NCI-H2081 (cell line): ENCODE results near the gene RRAGC.
"Not testable (repeated sequence)": the region's sequence is repeated elsewhere in the genome, so short reads cannot be mapped to it uniquely, and the experiment has no call there.

ENCODE experiments used
- DNase-seq, 2 experiments: peaks; one replicate each; lab custom pipeline; 2025; lab: John Stamatoyannopoulos, UW

The RRAGC gene

DNA sequence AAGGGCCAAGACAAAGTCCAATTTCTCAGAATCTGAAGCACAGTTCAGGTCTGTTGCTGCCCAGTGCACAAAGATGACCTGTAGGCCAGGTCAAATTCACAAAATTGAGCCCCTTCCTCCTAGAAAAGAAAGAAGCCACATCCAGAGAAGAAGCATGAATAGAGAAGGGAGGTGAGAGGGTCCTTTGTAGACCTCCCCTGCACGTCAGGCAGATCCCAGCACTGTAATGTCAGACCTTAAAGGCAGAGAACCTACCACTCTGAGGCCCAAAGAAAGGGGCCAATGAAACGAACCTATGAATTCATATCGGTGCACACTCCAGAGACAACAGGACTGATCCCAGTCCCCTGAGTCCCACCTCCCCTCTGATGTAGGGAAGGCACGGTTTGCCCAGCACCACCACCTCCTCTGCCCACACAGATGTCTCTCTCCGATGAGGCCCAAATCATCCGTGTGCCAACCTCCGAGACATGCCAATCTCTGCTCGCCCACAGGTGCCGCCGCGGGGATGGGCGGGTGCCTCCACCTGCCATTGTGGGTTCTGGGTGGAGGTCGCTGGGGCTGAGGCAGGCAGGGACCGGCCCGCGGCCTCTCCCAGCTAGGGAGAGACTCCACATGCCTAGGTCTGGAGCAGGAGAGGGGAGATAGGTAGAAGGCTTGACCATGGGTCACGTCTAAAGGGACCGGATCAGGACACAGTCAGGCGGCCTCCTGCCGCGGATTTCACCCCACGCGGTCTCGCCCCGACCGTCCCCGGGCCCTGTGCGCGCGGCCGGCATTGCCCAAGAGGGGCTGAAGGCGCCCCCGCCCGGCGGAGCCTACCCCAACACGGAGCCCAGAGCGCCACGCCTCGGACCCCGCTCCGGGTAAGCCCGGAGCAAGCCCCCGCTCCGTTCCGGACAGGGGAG, 42.1 kb downstream of the RRAGC start:
- no peak for DNase-seq

DNA sequence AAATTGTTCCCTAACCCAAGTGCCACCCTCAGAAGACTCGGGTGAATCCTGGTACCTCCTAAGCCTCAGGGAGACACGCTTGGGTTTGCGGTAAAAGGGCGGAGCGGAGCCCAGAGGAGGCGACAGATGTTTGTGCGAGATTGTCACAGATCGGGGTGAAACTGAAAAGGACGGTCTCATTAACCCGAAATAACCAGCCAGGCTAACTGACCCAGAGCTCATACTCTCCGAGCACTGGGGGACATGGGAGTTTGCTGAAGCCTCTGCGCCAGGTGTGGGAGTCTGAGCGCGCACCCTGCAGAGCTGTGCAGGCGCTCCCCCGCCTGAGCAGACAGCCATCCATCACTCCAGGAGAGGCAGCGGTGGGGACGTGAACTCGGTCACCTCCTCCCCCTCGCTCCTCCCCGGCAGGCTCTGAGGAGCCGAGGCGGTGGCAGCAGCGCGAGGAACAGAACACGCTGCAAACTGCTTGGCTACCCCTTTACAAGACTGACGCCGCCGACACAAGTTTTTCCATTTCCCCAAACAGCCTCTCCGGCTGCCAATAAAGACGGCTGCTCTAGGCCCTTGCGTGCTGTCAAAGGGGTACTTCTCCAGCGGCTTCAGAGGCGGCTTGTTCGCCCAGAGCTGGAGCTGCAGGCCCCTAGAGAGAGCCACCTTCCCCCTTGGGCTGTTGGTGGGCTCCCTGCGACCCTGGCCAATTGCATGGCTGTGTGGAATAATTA, 43.5 kb downstream of the RRAGC start:
- DNase-seq: peak; percentile 15 to 20

GRCh38 chr1:38814984-38815464, 44.5 kb downstream of the RRAGC start:
- DNase-seq: no peak

DNA sequence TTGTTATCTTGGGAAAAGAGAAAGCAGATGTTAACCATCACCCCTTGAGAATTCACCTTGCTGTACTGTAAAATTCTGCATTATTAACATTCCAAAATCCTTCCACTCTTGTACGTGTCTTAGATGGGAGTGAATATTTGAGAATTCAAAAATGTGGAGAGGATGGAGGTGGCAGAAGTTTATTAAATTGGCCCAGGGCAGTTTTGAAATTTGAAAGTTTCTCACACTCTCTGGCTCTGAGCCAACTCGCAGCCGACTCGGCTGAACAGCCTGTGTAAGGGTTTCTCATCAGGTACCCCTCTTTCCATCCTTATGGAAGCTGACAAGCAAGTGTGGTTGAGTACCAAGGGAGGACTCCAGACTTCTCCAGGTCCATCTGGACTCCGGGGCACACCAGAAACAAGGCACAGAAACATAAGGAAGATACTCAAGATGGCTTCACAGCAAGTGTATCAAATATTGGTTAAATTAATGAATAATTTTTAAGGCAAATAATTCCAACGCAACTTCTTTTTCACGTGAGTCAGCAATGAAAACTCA, 45.1 kb downstream of the RRAGC start:
- DNase-seq: no peak

GRCh38 chr1:38812981-38813380, 46.6 kb downstream of the RRAGC start:
- no peak for DNase-seq

- DNase-seq: not testable (repeated sequence)
These were observed 48.1 kb downstream of the RRAGC start for GRCh38 chr1:38811466-38811865.

- DNase-seq: no peak
These were observed 53.5 kb downstream of the RRAGC start for GRCh38 chr1:38806090-38806489.

- no peak for DNase-seq
These were observed 54.5 kb downstream of the RRAGC start for GRCh38 chr1:38805036-38805435.

DNA sequence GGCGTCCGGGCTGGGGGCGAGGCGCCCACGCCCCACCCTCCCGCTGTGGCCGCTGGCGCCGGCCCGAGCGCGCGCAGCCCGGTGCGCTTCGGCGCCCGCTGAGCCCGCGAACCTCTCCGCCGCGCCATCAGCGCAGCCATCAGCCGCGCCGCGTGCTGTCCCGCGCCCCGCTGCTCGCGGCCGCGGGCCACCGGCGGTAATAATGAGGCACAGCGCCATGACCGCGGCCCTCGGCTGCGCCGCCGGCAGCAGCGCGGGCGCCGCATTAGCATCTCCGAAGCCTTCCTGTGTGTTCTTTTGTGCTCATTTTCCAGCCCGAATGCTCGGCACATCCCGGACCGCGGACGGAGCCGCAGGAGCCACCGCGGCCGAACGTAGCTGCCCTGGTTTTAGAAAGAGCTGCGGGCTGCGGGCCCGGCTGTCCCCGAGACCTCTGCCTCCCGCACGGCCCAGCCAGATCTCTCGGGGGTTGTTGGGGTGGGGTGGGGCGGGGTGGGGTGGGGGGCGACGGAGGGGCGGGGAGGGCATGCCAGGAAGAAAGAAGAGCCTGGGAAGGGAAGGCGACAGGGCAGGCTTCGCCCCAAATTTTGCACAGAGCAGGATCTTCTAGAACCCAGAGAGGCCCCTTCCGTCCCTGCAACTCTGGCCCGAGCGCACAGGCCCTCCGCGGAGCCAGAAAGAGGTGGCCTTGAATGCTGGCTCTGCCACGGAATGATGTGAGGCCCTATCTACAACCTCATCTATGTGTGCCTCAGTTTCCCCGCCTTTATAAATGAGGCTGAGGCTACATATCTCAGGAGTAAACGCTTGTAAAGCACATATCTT, 55.3 kb downstream of the RRAGC start:
- peak in 1 of 2 experiments; percentile 19 for DNase-seq

GRCh38 chr1:38803647-38804046, 55.9 kb downstream of the RRAGC start:
- no peak for DNase-seq

- DNase-seq: no peak
These were observed 58.6 kb downstream of the RRAGC start for GRCh38 chr1:38800720-38801671.

GRCh38 chr1:38793299-38793698, 66.3 kb downstream of the RRAGC start:
- DNase-seq: no peak

GRCh38 chr1:38791892-38792291, 67.7 kb downstream of the RRAGC start:
- no peak for DNase-seq

DNA sequence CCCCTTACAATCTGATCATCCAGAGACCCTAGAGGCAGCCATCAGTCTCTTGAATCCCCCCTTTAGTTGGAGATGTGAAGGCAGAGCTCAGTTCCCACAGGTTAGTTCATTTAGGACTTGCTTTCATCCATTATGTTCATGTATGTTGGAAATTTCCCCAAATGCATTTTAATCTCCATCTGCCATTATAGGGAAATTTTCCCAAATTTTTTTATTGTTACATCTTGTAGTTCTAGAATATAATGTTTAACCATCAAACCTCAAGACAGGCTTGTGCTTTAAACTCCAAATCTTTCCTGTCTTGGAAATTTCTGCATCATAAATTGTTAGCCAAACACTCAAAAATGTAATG, 68.4 kb downstream of the RRAGC start:
- no peak for DNase-seq

- DNase-seq: no peak
These were observed 69.0 kb downstream of the RRAGC start for GRCh38 chr1:38790422-38791163.

- DNase-seq: peak; percentile 4 to 26
These were observed 69.9 kb downstream of the RRAGC start for GRCh38 chr1:38789498-38790169.

GRCh38 chr1:38788341-38789336, 70.9 kb downstream of the RRAGC start:
- DNase-seq: no peak
